ENCODE measurements around the gene JPH3. TPM values are rescaled to one million over a fixed set of nuclear protein-coding genes. Genes with fewer than 3 reads are reported as not detected.

The JPH3 gene
- total RNA-seq, 1 experiment from 2014 or later, result 32.7 TPM

- no peaks in the 10 kb centered on the region for H3K79me2 ChIP-seq (ENCODE audit: insufficient read depth, low read length)
- H3K9me3 Mint-ChIP-seq, result no peaks in the 10 kb centered on the region
- no peak for TF ChIP-seq CTCF (conservative IDR thresholded peaks at IDR 0.05)
- H3K27me3 ChIP-seq (ENCODE audit: insufficient read depth, low read length), result no peaks in the 10 kb centered on the region
- H2BK5ac ChIP-seq (ENCODE audit: insufficient read length, low read length), result no peak overlapping the region
- no peak overlapping the region for H3K9ac ChIP-seq (ENCODE audit: extremely low read depth, insufficient read length, low read length)
- no peak overlapping the region for H3T11ph ChIP-seq (ENCODE audit: low read length)
- no peak overlapping the region for H3K18ac ChIP-seq (ENCODE audit: insufficient read length, low read depth, low read length)
- no peak overlapping the region for H2BK120ac ChIP-seq (ENCODE audit: low read depth, low read length, poor library complexity, severe bottlenecking)
- H3K4me2 ChIP-seq (ENCODE audit: insufficient read depth, insufficient read length, low read length), result no peak overlapping the region
- no peak overlapping the region for H2AFZ ChIP-seq (ENCODE audit: low read length)
- H4K8ac ChIP-seq (replicated peaks; ENCODE audit: insufficient read length, low read depth, low read length), result no peak overlapping the region
- H2AK5ac ChIP-seq (ENCODE audit: insufficient read length, low read length), result no peak overlapping the region
- no peak overlapping the region for H3K23ac ChIP-seq (ENCODE audit: insufficient read length, low read depth, low read length)
- no peak overlapping the region for H3K27ac Mint-ChIP-seq
- no peak overlapping the region for H3K27ac ChIP-seq (ENCODE audit: insufficient read length, low read depth, low read length)
- H3K27me3 Mint-ChIP-seq (ENCODE audit: low read depth), result no peaks in the 10 kb centered on the region; the same call in 1 of the 2 replicates
- DNase-seq, result no peak
- no peaks in the 10 kb centered on the region for H3K4me1 ChIP-seq (ENCODE audit: insufficient read depth, low read length)
- no peak overlapping the region for H4K5ac ChIP-seq (ENCODE audit: insufficient read length, low read depth, low read length)
- H3K36me3 Mint-ChIP-seq (ENCODE audit: insufficient read depth in 1 of 3, low read depth in 3 of 3), result peaks cover 0 to 12% (median 4%) of the 10 kb centered on the region in 3 experiments; a peak in 4 of 7 replicates
- H3K9me3 ChIP-seq (ENCODE audit: control insufficient read depth, low read depth, low read length), result no peaks in the 10 kb centered on the region
- no peaks in the 10 kb centered on the region for H4K20me1 ChIP-seq (ENCODE audit: control insufficient read depth, insufficient read depth, insufficient read length)
- H2BK12ac ChIP-seq (ENCODE audit: insufficient read length, low read depth, low read length), result no peak overlapping the region
- no peaks in the 10 kb centered on the region for H3K79me1 ChIP-seq (ENCODE audit: insufficient read depth, low read depth, low read length, poor library complexity, severe bottlenecking)
- no CpG with 5 or more reads among the region's 45 CpGs for WGBS (ENCODE audit: extremely low coverage, insufficient read length, low lambda C conversion rate)
- H3K14ac ChIP-seq (ENCODE audit: insufficient read depth, low read length), result no peak overlapping the region; the same call in 1 of the 2 replicates
- peaks cover 0 to 3% of the 10 kb centered on the region in 2 experiments; a peak in 2 of 4 replicates for H3K4me1 Mint-ChIP-seq
- H3K4ac ChIP-seq (ENCODE audit: low read depth, low read length), result no peak overlapping the region
- H3K23me2 ChIP-seq (ENCODE audit: insufficient read length, low read depth, low read length, poor library complexity, severe bottlenecking), result no peaks in the 10 kb centered on the region
- no peak overlapping the region for H2BK20ac ChIP-seq (ENCODE audit: low read depth, low read length, poor library complexity, severe bottlenecking)
- no peak overlapping the region for H2BK15ac ChIP-seq (ENCODE audit: low read depth, low read length)
- H3K56ac ChIP-seq (ENCODE audit: insufficient read length, low read depth, low read length), result no peak overlapping the region
- no peak overlapping the region for H3K4me3 Mint-ChIP-seq
- no peak overlapping the region for H4K91ac ChIP-seq (ENCODE audit: insufficient read length, low read depth, low read length)
Measured at GRCh38 chr16:87688876-87689815, 86.8 kb downstream of the JPH3 start.

All from H9 (cell line).